HG02763 (cell line): ENCODE measurements around the gene SPAG16.
A peak's percentile ranks its signal among the peaks of the same experiment; 100 is the strongest.
"Not testable (repeated sequence)": the region's sequence is repeated elsewhere in the genome, so short reads cannot be mapped to it uniquely, and the experiment has no call there.

Source experiments
- ATAC-seq: cut with Tn5 transposase; IDR thresholded peaks from one replicate; pipeline ENCODE4 v1.9.1; 2021; ENCODE audit warnings: mild to moderate bottlenecking, moderate library complexity; ENCODE audit not compliant: unreplicated experiment

The SPAG16 gene

GRCh38 chr2:213688133-213688532, 403.9 kb downstream of the SPAG16 start:
- ATAC-seq = no peak

DNA sequence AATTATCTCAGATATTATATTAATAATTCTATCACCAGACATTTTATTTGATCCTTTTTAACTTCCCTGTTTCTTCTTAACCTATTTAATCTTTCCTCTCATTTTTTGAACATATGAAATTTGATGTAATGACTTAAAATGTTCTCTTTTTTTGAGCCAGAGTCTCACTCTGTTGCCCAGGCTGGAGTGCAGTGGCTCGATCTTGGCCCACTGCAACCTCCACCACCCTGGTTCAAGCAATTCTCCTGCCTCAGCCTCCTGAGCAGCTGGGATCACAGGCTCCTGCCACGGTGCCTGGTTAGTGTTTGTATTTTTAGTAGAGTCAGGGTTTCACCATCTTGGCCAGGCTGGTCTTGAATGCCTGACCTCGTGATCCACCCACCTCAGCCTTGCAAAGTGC, 404.6 kb downstream of the SPAG16 start:
- not testable (repeated sequence) for ATAC-seq

DNA sequence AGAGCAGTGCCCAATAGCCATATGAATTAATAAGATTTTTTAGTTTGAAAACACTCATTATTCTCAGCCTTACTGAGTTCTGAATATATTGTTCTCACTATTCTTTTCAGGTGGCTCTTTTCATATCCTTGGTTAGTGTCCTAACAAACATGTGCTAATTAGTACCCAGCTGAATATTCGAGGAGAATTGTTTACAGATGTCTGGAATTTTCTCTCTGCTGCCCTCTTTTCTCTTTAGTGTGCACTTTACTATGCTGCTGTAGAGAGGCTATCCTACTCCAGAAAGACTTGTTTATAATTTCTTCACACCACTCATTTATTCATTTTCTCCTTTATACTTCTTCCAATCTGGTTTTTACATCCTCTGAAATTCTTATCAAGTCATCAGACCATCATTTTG, 405.3 kb downstream of the SPAG16 start:
- no peak for ATAC-seq

GRCh38 chr2:213691351-213691750, 407.1 kb downstream of the SPAG16 start:
- no peak for ATAC-seq

DNA sequence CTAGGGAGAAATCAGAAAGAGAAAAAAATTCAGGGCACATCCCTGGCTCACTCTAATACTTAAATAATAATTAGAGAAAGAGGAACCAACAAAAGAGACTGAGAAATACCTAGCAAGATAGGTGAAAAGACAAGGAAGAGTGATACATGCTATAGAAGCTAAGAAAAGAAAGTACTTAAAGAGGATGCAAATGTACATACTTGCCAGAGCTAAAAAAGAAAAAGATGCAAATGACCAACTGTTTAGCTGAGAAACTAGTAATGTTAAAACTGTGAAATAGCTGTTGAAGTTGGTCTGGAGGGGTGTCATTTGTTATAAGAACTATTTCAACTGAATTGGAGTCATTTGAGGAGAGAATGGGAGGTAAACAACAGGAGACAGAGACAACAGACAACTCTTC, 412.2 kb downstream of the SPAG16 start:
- no peak for ATAC-seq

GRCh38 chr2:213701365-213701764, 417.1 kb downstream of the SPAG16 start:
- ATAC-seq = not testable (repeated sequence)

GRCh38 chr2:213703406-213704098, 419.3 kb downstream of the SPAG16 start:
- no peak for ATAC-seq

DNA sequence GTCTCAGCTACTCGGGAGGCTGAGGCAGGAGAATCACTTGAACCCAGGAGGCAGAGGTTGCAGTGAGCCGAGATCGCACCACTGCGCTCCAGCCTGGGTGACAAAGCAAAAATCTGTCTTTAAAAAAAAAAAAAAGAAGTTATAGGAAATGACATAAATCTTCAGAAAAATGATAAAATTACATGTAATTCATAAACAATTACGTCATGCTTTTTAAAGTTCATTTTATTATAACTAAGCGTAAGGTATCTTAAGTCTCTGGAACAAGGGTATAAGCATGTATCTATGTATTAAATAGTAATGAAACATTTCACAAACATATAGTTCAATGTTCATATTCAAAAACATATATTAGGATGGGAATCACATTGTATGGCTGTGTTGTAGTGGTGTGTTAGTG, 425.9 kb downstream of the SPAG16 start:
- no peak for ATAC-seq

DNA sequence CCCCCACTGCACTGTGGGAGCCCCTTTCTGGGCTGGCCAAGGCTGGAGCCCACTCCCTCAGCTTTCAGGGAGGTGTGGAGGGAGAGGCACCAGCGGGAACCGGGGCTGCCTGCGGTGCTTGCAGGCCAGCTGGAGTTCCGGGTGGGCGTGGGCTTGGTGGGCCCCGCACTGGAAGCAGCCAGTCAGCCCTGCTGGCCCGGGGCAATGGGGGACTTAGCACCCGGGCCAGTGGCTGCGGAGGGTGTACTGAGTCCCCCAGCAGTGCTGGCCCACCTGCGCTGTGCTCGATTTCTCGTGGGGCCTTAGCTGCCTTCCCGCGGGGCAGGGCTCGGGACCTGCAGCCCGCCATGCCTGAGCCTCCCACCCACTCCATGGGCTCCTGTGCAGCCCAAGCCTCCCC, 434.1 kb downstream of the SPAG16 start:
- ATAC-seq = not testable (repeated sequence)

- no peak for ATAC-seq
Measured at GRCh38 chr2:213722565-213722964, 438.3 kb downstream of the SPAG16 start.

- no peak for ATAC-seq
Measured at GRCh38 chr2:213723041-213723560, 438.8 kb downstream of the SPAG16 start.

DNA sequence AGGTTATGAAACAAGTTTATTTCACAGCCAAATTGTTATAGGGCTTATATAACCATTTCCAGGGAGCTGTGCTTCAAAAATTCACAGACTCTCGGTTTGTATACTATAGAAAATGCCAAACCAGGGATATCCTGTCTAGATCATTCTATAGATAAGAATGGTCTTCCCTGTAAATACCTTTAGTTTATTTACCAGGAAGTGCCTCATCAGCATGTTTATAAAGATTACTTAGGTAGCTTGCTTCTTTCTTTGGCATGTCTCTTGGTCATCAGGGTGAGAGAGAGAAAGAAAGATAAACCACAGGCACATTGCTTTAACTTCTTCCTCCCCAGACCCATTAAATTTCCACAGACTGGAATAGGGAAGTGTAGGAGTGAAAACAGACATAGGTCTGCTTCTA, 439.4 kb downstream of the SPAG16 start:
- no peak for ATAC-seq

DNA sequence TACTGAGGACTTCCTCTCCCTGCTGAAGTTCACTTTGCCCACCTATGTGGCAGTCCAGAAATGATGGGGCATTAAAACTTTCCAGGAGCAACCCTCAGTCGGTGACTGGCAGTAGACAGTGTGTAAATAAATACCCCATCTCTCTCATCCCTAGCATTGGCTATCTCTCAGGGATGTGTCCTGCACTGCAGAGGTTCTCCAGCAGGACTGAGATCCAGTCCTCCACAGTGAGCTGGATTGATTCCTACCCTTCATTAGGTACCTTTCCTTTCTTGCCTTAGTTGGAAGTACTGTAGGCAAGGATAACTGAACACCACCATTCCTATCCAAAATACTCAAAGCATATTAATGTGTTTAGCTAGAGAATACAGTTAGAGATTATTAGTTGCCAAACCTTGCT, 441.8 kb downstream of the SPAG16 start:
- no peak for ATAC-seq

DNA sequence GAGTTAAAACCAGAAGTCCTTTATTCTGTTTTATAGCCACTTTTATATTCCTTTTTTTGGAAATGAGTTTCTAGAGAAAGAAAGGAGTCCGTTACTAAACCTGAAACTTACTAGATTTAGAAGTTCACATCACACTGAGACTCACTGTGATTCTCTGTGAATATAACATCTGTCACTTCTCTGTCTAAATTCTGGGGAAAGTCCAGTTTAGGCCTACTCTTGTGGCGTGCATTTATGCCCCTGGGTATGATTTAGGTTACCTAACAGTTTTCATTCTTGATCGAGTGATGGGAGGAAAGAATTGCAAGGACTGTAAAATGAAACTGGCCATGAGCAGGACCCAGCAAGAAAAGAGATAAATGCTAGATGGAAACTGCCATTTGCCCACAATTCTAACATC, 449.6 kb downstream of the SPAG16 start:
- ATAC-seq = peak; percentile 88

- ATAC-seq = peak; percentile 84
Measured at GRCh38 chr2:213740453-213740852, 456.2 kb downstream of the SPAG16 start.

- ATAC-seq = peak; percentile 95
Measured at GRCh38 chr2:213751446-213751845, 467.2 kb downstream of the SPAG16 start.

DNA sequence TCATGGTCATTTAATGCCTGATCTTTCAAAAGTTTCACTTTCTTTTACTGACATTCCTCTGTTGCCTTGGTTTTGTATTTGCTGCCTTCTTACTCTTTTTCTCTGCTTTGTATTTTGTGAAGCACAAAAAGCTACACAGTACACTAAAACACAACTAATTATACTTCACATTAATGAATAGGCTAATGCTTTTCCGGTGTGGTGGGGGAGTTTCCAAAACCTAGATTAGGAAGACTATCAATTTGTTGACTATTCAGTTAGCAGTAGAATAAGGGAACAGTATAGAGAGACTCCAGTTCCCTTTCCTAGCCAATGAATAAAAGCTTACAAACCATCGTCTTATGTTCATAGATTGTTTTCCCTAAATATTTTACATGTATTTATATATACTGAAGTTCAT, 468.3 kb downstream of the SPAG16 start:
- no peak for ATAC-seq

DNA sequence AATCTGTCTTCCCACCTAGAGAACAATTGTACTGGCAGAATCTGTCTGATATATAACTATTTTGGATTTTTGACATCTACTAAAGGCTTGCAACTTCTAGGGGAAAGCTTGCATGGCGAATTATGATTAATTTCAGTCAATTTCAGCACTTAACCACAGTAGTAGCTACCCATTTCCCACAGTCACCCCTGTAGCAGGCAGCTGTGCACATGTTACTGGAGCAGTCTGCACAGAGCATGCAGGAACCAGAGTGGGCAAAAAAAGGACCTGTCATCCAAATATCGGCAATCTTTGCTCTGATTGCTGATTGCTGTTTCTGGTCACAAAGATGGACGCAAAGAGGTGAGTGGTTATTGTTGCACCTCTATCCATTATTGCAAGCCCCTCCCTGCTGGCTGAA, 473.3 kb downstream of the SPAG16 start:
- ATAC-seq = no peak

DNA sequence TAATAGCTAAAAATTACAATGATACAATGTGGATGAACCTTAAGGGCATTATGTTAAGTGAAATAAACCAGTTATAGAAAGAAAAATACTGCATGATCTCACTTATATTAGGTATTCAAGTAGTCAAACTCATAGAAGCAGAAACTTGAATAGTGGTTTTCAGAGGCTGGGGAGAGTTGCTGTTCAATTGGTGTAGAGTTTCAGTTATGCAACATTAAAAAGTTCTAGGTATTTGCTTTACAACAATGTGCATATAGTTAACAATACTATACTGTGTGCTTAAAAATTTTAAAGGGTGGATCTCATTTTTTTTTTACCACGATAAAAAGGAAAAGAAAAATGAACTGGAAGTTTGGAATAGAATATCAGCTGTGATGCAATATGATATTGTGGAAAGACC, 479.1 kb downstream of the SPAG16 start:
- ATAC-seq = no peak

- ATAC-seq = no peak
Measured at GRCh38 chr2:213763963-213764362, 479.7 kb downstream of the SPAG16 start.

DNA sequence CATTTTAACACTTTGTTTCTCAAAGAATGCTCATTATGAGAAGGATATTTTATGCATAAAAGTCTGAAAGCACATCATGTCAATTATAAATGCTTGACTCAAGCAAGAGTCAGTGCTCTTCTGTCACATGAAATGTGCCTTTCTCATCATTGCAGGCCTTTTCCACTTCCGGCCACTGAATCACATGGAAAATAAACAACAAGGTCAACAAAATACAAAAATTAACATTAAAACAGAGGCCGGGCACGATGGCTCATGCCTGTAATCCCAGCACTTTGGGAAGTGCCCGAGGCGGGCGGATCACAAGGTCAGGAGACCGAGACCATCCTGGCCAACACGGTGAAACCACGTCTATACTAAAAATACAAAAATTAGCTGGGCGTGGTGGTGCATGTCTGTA, 480.6 kb downstream of the SPAG16 start:
- no peak for ATAC-seq

DNA sequence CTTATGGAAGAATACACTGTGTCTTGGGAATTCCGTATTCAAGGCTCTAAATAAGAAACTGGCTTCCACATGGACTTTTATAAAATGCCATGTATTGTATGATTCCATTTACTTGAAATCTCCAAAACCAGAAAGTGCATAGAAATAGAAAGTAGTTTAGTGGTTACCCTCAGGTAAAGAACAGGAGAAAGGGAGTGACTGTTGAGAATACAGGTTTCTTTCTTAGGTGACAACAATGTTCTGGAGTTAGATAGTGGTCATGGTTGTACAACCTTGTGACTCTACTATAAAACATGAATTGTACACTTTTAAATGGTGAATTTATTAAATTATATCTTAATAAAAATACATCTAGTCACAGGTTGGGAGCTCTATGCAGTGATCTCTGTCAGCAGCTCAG, 481.8 kb downstream of the SPAG16 start:
- peak; percentile 37 for ATAC-seq

GRCh38 chr2:213766465-213766901, 482.2 kb downstream of the SPAG16 start:
- peak; percentile 97 for ATAC-seq
